SK-N-SH (cell line): ENCODE measurements around the gene GDPGP1. TPM values are rescaled to one million over a fixed set of nuclear protein-coding genes. Genes with fewer than 3 reads are reported as not detected.

ENCODE experiments used
- CTCF ChIA-PET: fragments of 300-600, 350-600 bp; formaldehyde crosslinking; extraction: SDS; loops from one replicate; lab custom pipeline; 2021; lab: Yijun Ruan, JAX
- POLR2A ChIA-PET: fragments of 350-600 bp; sonication (Branson Sonifier 250); formaldehyde crosslinking; extraction: SDS; loops from one replicate; lab custom pipeline; 2020; ENCODE audit warnings: antibody characterized with exemption, inconsistent platforms; lab: Yijun Ruan, JAX
- DNase-seq: peaks from one replicate; pipeline ENCODE4 v3.0.0; 2012
- H2AFZ ChIP-seq: fragments of 200-600 bp; sonication (generic); 2 replicates; pipeline ENCODE4 v1.8.1; 2016; ENCODE audit warnings: antibody characterized with exemption, mild to moderate bottlenecking, low read depth
- H3F3A ChIP-seq: fragments of 200-600 bp; sonication (generic); replicated peaks from 2 replicates; pipeline ENCODE3; 2016; ENCODE audit warnings: antibody characterized with exemption, mild to moderate bottlenecking; ENCODE audit not compliant: insufficient read depth
- H3K27ac ChIP-seq, 2 experiments: fragments of 200-500 bp in 1 of 2; fragments of 200-600 bp in 1 of 2; sonication (Bioruptor generic) in 1 of 2; sonication (generic), shearing (Covaris generic) in 1 of 2; 2 replicates each; pipeline versions ENCODE4 v1.5.1 to v1.6.1; 2014 to 2016; ENCODE audit warnings: low read depth in 2 of 2, inconsistent platforms in 1 of 2, low read length in 1 of 2, mild to moderate bottlenecking in 1 of 2, mixed read lengths in 1 of 2
- H3K27me3 ChIP-seq: fragments of 200-600 bp; sonication (generic), shearing (Covaris generic); 2 replicates; pipeline ENCODE4 v1.6.1; 2016; ENCODE audit warnings: mixed run types; ENCODE audit not compliant: insufficient read depth
- H3K36me3 ChIP-seq, 2 experiments: fragments of 200-500 bp in 1 of 2; fragments of 200-600 bp in 1 of 2; sonication (Bioruptor generic) in 1 of 2; sonication (generic) in 1 of 2; replicated peaks in 1 of 2; 2 replicates each; pipeline versions ENCODE3 to v1.5.1; 2014 to 2016; ENCODE audit warnings: low read length in 1 of 2, mild to moderate bottlenecking in 1 of 2; ENCODE audit not compliant: insufficient read depth in 2 of 2, control insufficient read depth in 1 of 2
- H3K4me1 ChIP-seq, 2 experiments: fragments of 200-500 bp in 1 of 2; fragments of 200-600 bp in 1 of 2; sonication (Bioruptor generic) in 1 of 2; sonication (generic), shearing (Covaris generic) in 1 of 2; 2 replicates each; pipeline versions ENCODE4 v1.5.1 to v1.6.1; 2014 to 2016; ENCODE audit warnings: low read depth in 1 of 2, low read length in 1 of 2, mixed run types in 1 of 2; ENCODE audit not compliant: insufficient read depth in 2 of 2, control insufficient read depth in 1 of 2
- H3K4me2 ChIP-seq: fragments of 200-600 bp; sonication (generic), shearing (Covaris generic); 2 replicates; pipeline ENCODE4 v1.6.1; 2017; ENCODE audit warnings: mixed run types
- H3K4me3 ChIP-seq, 2 experiments: fragments of 200-500 bp in 1 of 2; fragments of 200-600 bp in 1 of 2; sonication (Bioruptor generic) in 1 of 2; sonication (generic), shearing (Covaris generic) in 1 of 2; 2 replicates each; pipeline versions ENCODE4 v1.5.1 to v1.8.1; 2014 to 2016; ENCODE audit warnings: low read depth in 2 of 2, inconsistent platforms in 1 of 2, low read length in 1 of 2, mild to moderate bottlenecking in 1 of 2, mixed read lengths in 1 of 2, moderate library complexity in 1 of 2
- H3K79me2 ChIP-seq: fragments of 200-600 bp; sonication (generic); 2 replicates; pipeline ENCODE4 v1.8.1; 2017; ENCODE audit warnings: mild to moderate bottlenecking; ENCODE audit not compliant: insufficient read depth
- H3K9ac ChIP-seq: fragments of 200-600 bp; sonication (generic); 2 replicates; pipeline ENCODE4 v1.6.1; 2017; ENCODE audit warnings: mixed run types
- H3K9me2 ChIP-seq: fragments of 200-600 bp; sonication (generic); 2 replicates; pipeline ENCODE4 v1.6.1; 2017; ENCODE audit warnings: mixed run types
- H3K9me3 ChIP-seq: fragments of 200-600 bp; sonication (generic); 2 replicates; pipeline ENCODE4 v1.6.1; 2017; ENCODE audit warnings: mixed run types, mild to moderate bottlenecking, moderate library complexity
- H4K20me1 ChIP-seq: fragments of 200-600 bp; sonication (generic); 2 replicates; pipeline ENCODE4 v1.6.1; 2017; ENCODE audit warnings: mild to moderate bottlenecking, mixed run types; ENCODE audit not compliant: insufficient read depth
- EP300 ChIP-seq, 2 experiments: IDR thresholded peaks; 2 replicates each; pipeline versions ENCODE4 v1.4.0 to v1.6.1; 2012; ENCODE audit warnings: borderline replicate concordance in 1 of 2, low read depth in 1 of 2, low read length in 1 of 2
- EZH2phosphoT487 ChIP-seq: fragments of 200-600 bp; sonication (generic); IDR thresholded peaks from 2 replicates; pipeline ENCODE4 v1.6.1; 2017; ENCODE audit warnings: low read depth, mixed run types, mild to moderate bottlenecking, antibody characterized with exemption, moderate library complexity, borderline replicate concordance
- FOXM1 ChIP-seq: IDR thresholded peaks from 2 replicates; pipeline ENCODE4 v1.4.0; 2012; ENCODE audit warnings: low read depth, mild to moderate bottlenecking
- GABPA ChIP-seq: IDR thresholded peaks from 2 replicates; pipeline ENCODE4 v1.4.0; 2012; ENCODE audit warnings: low read depth, mild to moderate bottlenecking
- GATA2 ChIP-seq: sonication (generic); formaldehyde crosslinking; IDR thresholded peaks from 2 replicates; pipeline ENCODE4 v1.5.0; 2020; ENCODE audit warnings: mild to moderate bottlenecking, missing genetic modification reagents
- JUND ChIP-seq: IDR thresholded peaks from 2 replicates; pipeline ENCODE4 v1.4.0; 2012
- MEF2A ChIP-seq: IDR thresholded peaks from 2 replicates; pipeline ENCODE4 v1.4.0; 2012; ENCODE audit warnings: low read depth, borderline replicate concordance
- RXRA ChIP-seq: IDR thresholded peaks from 2 replicates; pipeline ENCODE4 v1.4.0; 2012; ENCODE audit warnings: low read depth, mild to moderate bottlenecking, borderline replicate concordance
- SIN3A ChIP-seq: IDR thresholded peaks from 2 replicates; pipeline ENCODE4 v1.6.1; 2012; ENCODE audit warnings: low read depth, mild to moderate bottlenecking, low read length, moderate library complexity, borderline replicate concordance
- SMC3 ChIP-seq: IDR thresholded peaks from 2 replicates; pipeline ENCODE4 v1.6.1; 2012; ENCODE audit warnings: low read depth, low read length, improper control_type of control experiment
- TAF1 ChIP-seq: IDR thresholded peaks from 2 replicates; pipeline ENCODE4 v1.6.1; 2012; ENCODE audit warnings: low read depth, mild to moderate bottlenecking, low read length, moderate library complexity, borderline replicate concordance
- TCF12 ChIP-seq: IDR thresholded peaks from 2 replicates; pipeline ENCODE4 v1.4.0; 2012
- TEAD4 ChIP-seq: IDR thresholded peaks from 2 replicates; pipeline ENCODE4 v1.4.0; 2012; ENCODE audit warnings: mild to moderate bottlenecking, borderline replicate concordance; ENCODE audit not compliant: insufficient read depth
- YY1 ChIP-seq: IDR thresholded peaks from 2 replicates; pipeline ENCODE4 v1.4.0; 2012; ENCODE audit warnings: low read depth, mild to moderate bottlenecking
- WGBS: methylation state at CpG from one replicate; pipeline ENCODE4 v1.1.6; 2017; ENCODE audit warnings: low lambda C conversion rate; 5-methylcytosine and 5-hydroxymethylcytosine counted together
- polyA plus RNA-seq, 3 experiments: library from polyadenylated mRNA; depleted of rRNA; stranded (reverse); fragments of >200 nt; gene quantifications; 2 replicates each; pipeline ENCODE4 v1.2.3, GENCODE V29; 2012
- TF ChIP-seq, protein P1 (sequence below): fragments of 150-350 bp; IDR thresholded peaks from 2 replicates; pipeline ENCODE4 v1.6.1; 2017; ENCODE audit warnings: antibody characterized with exemption, low read length, low read depth, borderline replicate concordance
- TF ChIP-seq, protein P2 (sequence below): fragments of 200-600 bp; sonication (generic); IDR thresholded peaks from 2 replicates; pipeline ENCODE4 v1.6.1; 2017; ENCODE audit warnings: antibody characterized with exemption, mild to moderate bottlenecking, moderate library complexity
- TF ChIP-seq, protein P3 (sequence below): IDR thresholded peaks from 2 replicates; pipeline ENCODE4 v1.4.0; 2012; ENCODE audit warnings: low read depth, borderline replicate concordance
- TF ChIP-seq, protein P4 (sequence below): IDR thresholded peaks from 2 replicates; pipeline ENCODE4 v1.4.0; 2012; ENCODE audit warnings: low read depth, borderline replicate concordance
- TF ChIP-seq, protein P5 (sequence below): fragments of 150-350 bp; IDR thresholded peaks from 2 replicates; pipeline ENCODE4 v1.6.1; 2016; ENCODE audit warnings: mild to moderate bottlenecking, low read depth, low read length
- TF ChIP-seq, protein P6 (sequence below): IDR thresholded peaks from 2 replicates; pipeline ENCODE4; 2012

The GDPGP1 gene
- polyA plus RNA-seq, 1 of the 3 experiments (the other 2 are of a cell fraction) = 2.4 TPM

DNA sequence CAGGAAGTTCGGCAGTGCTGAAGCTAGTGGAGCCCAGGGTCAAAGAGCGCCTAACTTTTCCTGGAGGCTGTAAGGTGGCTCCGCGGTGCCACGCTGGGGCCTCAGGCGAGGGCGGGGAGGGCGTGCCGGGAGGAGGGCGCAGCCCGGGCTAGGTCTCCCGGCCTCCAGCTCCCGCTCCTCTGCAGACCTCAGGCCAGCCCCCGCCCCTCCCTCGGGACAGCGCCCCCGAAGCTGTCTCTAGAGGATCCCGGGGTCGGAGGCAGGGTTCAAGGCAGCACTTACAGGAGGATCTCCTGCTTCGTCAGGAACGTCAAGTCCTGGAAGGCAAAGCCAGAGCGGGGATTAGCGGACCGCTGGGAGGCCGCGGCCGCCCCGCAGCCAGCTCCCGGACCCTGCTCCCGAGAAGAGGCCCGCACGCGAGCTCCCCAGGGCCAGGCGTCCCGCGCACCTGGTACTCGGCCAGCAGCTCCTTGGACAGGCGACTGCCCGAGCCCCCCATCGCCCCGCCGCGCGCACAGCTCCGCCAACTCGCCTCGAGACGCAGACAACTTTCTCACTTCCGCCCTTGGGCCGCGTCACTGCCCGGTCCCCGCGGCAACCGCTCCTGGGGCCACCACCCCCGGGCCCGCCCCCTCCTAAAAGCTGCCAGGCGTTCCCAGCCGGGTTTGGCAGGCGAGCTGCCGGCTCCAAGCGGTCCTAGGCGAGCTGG lies 468 bp upstream of the GDPGP1 start, which contains the start of gene CIB1 (continued):
- TF ChIP-seq, protein P1, sequence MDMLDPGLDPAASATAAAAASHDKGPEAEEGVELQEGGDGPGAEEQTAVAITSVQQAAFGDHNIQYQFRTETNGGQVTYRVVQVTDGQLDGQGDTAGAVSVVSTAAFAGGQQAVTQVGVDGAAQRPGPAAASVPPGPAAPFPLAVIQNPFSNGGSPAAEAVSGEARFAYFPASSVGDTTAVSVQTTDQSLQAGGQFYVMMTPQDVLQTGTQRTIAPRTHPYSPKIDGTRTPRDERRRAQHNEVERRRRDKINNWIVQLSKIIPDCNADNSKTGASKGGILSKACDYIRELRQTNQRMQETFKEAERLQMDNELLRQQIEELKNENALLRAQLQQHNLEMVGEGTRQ = no peak
- TF ChIP-seq GABPA (peak; percentile 49; the same call in 1 of the 2 replicates), FOXM1 (no peak), EZH2phosphoT487 (no peak), RXRA (no peak), GATA2 (no peak), TCF12 (no peak)
- TF ChIP-seq, protein P2, sequence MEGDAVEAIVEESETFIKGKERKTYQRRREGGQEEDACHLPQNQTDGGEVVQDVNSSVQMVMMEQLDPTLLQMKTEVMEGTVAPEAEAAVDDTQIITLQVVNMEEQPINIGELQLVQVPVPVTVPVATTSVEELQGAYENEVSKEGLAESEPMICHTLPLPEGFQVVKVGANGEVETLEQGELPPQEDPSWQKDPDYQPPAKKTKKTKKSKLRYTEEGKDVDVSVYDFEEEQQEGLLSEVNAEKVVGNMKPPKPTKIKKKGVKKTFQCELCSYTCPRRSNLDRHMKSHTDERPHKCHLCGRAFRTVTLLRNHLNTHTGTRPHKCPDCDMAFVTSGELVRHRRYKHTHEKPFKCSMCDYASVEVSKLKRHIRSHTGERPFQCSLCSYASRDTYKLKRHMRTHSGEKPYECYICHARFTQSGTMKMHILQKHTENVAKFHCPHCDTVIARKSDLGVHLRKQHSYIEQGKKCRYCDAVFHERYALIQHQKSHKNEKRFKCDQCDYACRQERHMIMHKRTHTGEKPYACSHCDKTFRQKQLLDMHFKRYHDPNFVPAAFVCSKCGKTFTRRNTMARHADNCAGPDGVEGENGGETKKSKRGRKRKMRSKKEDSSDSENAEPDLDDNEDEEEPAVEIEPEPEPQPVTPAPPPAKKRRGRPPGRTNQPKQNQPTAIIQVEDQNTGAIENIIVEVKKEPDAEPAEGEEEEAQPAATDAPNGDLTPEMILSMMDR = 0 out of 2 replicates have a peak, but pooled peaks have one; percentile 13
- TF ChIP-seq, protein P3, sequence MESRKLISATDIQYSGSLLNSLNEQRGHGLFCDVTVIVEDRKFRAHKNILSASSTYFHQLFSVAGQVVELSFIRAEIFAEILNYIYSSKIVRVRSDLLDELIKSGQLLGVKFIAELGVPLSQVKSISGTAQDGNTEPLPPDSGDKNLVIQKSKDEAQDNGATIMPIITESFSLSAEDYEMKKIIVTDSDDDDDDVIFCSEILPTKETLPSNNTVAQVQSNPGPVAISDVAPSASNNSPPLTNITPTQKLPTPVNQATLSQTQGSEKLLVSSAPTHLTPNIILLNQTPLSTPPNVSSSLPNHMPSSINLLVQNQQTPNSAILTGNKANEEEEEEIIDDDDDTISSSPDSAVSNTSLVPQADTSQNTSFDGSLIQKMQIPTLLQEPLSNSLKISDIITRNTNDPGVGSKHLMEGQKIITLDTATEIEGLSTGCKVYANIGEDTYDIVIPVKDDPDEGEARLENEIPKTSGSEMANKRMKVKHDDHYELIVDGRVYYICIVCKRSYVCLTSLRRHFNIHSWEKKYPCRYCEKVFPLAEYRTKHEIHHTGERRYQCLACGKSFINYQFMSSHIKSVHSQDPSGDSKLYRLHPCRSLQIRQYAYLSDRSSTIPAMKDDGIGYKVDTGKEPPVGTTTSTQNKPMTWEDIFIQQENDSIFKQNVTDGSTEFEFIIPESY = no peak
- TF ChIP-seq, all 33 proteins: peak for 10

DNA sequence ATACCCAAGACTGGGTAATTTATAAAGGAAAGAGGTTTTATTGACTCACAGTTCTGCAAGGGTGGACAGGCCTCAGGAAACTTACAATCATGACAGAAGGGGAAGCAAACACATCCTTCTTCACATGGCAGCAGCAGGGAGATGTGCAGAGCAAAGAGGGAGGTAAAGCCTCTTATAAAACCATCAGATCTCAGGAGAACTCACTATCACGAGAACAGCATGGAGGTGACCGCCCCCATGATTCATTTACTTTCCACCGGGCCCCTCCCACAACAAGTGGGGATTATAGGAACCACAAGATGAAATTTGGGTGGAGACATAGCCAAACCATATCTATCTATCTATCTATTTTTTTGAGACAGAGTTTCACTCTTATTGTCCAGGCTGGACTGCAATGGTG lies 5.4 kb downstream of the GDPGP1 start:
- ChIA-PET CTCF (interaction anchor here (0.6 kb wide), 1 partner anchor 1033 kb away, joined by 3 read pairs; no protein-coding TSS in a partner anchor), POLR2A (no interaction called here)
- H4K20me1 ChIP-seq = no peaks in the 10 kb centered on the region
- no peaks in the 10 kb centered on the region for H3K79me2 ChIP-seq
- H3K36me3 ChIP-seq = peaks cover 5 to 7% of the 10 kb centered on the region in 2 experiments
- H3K4me2 ChIP-seq = no peak overlapping the region
- H3K4me3 ChIP-seq = no peak overlapping the region
- H3F3A ChIP-seq = no peaks in the 10 kb centered on the region
- H3K27ac ChIP-seq = no peak overlapping the region
- H3K4me1 ChIP-seq = peaks cover 5 to 6% of the 10 kb centered on the region in 2 experiments; a peak in 2 of 4 replicates
- H3K9me3 ChIP-seq = no peaks in the 10 kb centered on the region
- H3K9me2 ChIP-seq = no peaks in the 10 kb centered on the region
- H3K27me3 ChIP-seq = no peaks in the 10 kb centered on the region
- 90% methylated on average over 3 of the region's 3 CpGs for WGBS
- H3K9ac ChIP-seq = no peak overlapping the region
- no peak overlapping the region for H2AFZ ChIP-seq
- no peak for DNase-seq
- TF ChIP-seq GABPA (no peak), TEAD4 (no peak), MEF2A (no peak), EP300 (IDR thresholded peaks at IDR 0.05; ENCODE audit: borderline replicate concordance in 1 of 2, low read depth in 1 of 2, low read length in 1 of 2) (no peak), SMC3 (no peak), TAF1 (no peak), YY1 (no peak), GATA2 (no peak), SIN3A (no peak), JUND (no peak)
- TF ChIP-seq, protein P4, sequence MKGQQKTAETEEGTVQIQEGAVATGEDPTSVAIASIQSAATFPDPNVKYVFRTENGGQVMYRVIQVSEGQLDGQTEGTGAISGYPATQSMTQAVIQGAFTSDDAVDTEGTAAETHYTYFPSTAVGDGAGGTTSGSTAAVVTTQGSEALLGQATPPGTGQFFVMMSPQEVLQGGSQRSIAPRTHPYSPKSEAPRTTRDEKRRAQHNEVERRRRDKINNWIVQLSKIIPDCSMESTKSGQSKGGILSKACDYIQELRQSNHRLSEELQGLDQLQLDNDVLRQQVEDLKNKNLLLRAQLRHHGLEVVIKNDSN = no peak
- TF ChIP-seq, protein P5, sequence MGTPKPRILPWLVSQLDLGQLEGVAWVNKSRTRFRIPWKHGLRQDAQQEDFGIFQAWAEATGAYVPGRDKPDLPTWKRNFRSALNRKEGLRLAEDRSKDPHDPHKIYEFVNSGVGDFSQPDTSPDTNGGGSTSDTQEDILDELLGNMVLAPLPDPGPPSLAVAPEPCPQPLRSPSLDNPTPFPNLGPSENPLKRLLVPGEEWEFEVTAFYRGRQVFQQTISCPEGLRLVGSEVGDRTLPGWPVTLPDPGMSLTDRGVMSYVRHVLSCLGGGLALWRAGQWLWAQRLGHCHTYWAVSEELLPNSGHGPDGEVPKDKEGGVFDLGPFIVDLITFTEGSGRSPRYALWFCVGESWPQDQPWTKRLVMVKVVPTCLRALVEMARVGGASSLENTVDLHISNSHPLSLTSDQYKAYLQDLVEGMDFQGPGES = no peak
- TF ChIP-seq, protein P6, sequence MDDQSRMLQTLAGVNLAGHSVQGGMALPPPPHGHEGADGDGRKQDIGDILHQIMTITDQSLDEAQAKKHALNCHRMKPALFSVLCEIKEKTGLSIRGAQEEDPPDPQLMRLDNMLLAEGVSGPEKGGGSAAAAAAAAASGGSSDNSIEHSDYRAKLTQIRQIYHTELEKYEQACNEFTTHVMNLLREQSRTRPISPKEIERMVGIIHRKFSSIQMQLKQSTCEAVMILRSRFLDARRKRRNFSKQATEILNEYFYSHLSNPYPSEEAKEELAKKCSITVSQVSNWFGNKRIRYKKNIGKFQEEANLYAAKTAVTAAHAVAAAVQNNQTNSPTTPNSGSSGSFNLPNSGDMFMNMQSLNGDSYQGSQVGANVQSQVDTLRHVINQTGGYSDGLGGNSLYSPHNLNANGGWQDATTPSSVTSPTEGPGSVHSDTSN = no peak
